KOPT-K1 (cell line): ENCODE measurements around the gene P2RX2.

Source experiments
- H3K27ac ChIP-seq: fragments of 200-600 bp; sonication (generic); 2 replicates; pipeline ENCODE4 v1.5.1; 2016; ENCODE audit warnings: antibody characterized with exemption, mild to moderate bottlenecking, low read depth, low read length; ENCODE audit not compliant: poor library complexity, severe bottlenecking
- H3K36me3 ChIP-seq: fragments of 200-600 bp; sonication (generic); 2 replicates; pipeline ENCODE4 v1.5.1; 2017; ENCODE audit warnings: antibody characterized with exemption, mild to moderate bottlenecking, low read length, moderate library complexity; ENCODE audit not compliant: insufficient read depth
- H3K9me3 ChIP-seq: fragments of 200-600 bp; sonication (generic); 2 replicates; pipeline ENCODE4 v1.5.1; 2017; ENCODE audit warnings: antibody characterized with exemption, low read length, mild to moderate bottlenecking; ENCODE audit not compliant: insufficient read depth, poor library complexity, severe bottlenecking

P2RX2 gene

GRCh38 chr12:132579744-132580143, 38.8 kb upstream of the P2RX2 start:
- Histone ChIP-seq H3K9me3 (no peaks in the 10 kb centered on the region), H3K27ac (no peak overlapping the region), H3K36me3 (peaks cover 77% of the 10 kb centered on the region)

- H3K36me3 ChIP-seq: peaks cover 69% of the 10 kb centered on the region
Measured at GRCh38 chr12:132580701-132581292, 37.8 kb upstream of the P2RX2 start.

GRCh38 chr12:132581348-132582057, 37.1 kb upstream of the P2RX2 start:
- Histone ChIP-seq H3K9me3 (no peaks in the 10 kb centered on the region), H3K27ac (no peak overlapping the region), H3K36me3 (peaks cover 63% of the 10 kb centered on the region)

More at GRCh38 chr12:132580701-132581292, 37.8 kb upstream of the P2RX2 start:
- Histone ChIP-seq H3K9me3 (no peaks in the 10 kb centered on the region), H3K27ac (no peak overlapping the region)

- Histone ChIP-seq H3K9me3 (no peaks in the 10 kb centered on the region), H3K36me3 (peaks cover 57% of the 10 kb centered on the region), H3K27ac (no peak overlapping the region)
Measured at GRCh38 chr12:132582058-132582420, 36.5 kb upstream of the P2RX2 start.

- H3K9me3 ChIP-seq: no peaks in the 10 kb centered on the region
- H3K27ac ChIP-seq: no peak overlapping the region
- peaks cover 50% of the 10 kb centered on the region for H3K36me3 ChIP-seq
Measured at GRCh38 chr12:132582582-132583410, 35.8 kb upstream of the P2RX2 start.

GRCh38 chr12:132583411-132583710, 35.2 kb upstream of the P2RX2 start:
- Histone ChIP-seq H3K9me3 (no peaks in the 10 kb centered on the region), H3K36me3 (peaks cover 44% of the 10 kb centered on the region; the same call in 1 of the 2 replicates), H3K27ac (no peak overlapping the region)

GRCh38 chr12:132583736-132584135, 34.8 kb upstream of the P2RX2 start:
- no peaks in the 10 kb centered on the region for H3K9me3 ChIP-seq
- H3K27ac ChIP-seq: no peak overlapping the region
- peaks cover 40% of the 10 kb centered on the region; the same call in 1 of the 2 replicates for H3K36me3 ChIP-seq

- H3K9me3 ChIP-seq: no peaks in the 10 kb centered on the region
- no peak overlapping the region for H3K27ac ChIP-seq
- peaks cover 34% of the 10 kb centered on the region; the same call in 1 of the 2 replicates for H3K36me3 ChIP-seq
Measured at GRCh38 chr12:132584429-132584828, 34.1 kb upstream of the P2RX2 start.

- no peaks in the 10 kb centered on the region for H3K9me3 ChIP-seq
- peaks cover 30% of the 10 kb centered on the region; the same call in 1 of the 2 replicates for H3K36me3 ChIP-seq
- no peak overlapping the region for H3K27ac ChIP-seq
Measured at GRCh38 chr12:132585177-132585576, 33.4 kb upstream of the P2RX2 start.

- H3K9me3 ChIP-seq: no peaks in the 10 kb centered on the region
- no peak overlapping the region for H3K27ac ChIP-seq
- peaks cover 13% of the 10 kb centered on the region; the same call in 1 of the 2 replicates for H3K36me3 ChIP-seq
Measured at GRCh38 chr12:132586929-132587328, 31.6 kb upstream of the P2RX2 start.

GRCh38 chr12:132587781-132588180, 30.8 kb upstream of the P2RX2 start:
- no peak overlapping the region for H3K27ac ChIP-seq
- no peaks in the 10 kb centered on the region for H3K9me3 ChIP-seq
- H3K36me3 ChIP-seq: peaks cover 7% of the 10 kb centered on the region; the same call in 1 of the 2 replicates

GRCh38 chr12:132588319-132588718, 30.3 kb upstream of the P2RX2 start:
- H3K36me3 ChIP-seq: peaks cover 4% of the 10 kb centered on the region; the same call in 1 of the 2 replicates

GRCh38 chr12:132588821-132589669, 29.5 kb upstream of the P2RX2 start:
- Histone ChIP-seq H3K27ac (no peak overlapping the region), H3K9me3 (no peaks in the 10 kb centered on the region), H3K36me3 (peaks cover 4% of the 10 kb centered on the region; the same call in 1 of the 2 replicates)

More at GRCh38 chr12:132588319-132588718, 30.3 kb upstream of the P2RX2 start:
- H3K9me3 ChIP-seq: no peaks in the 10 kb centered on the region
- no peak overlapping the region for H3K27ac ChIP-seq

GRCh38 chr12:132591107-132591935, 27.3 kb upstream of the P2RX2 start:
- H3K9me3 ChIP-seq: no peaks in the 10 kb centered on the region
- H3K36me3 ChIP-seq: no peaks in the 10 kb centered on the region
- no peak overlapping the region for H3K27ac ChIP-seq
